Mucosa of gallbladder (tissue), 1 donor: ENCODE results near the gene SIRPA. TPM values are rescaled to one million over a fixed set of nuclear protein-coding genes. Genes with fewer than 3 reads are reported as not detected.
A peak's percentile ranks its signal among the peaks of the same experiment; 100 is the strongest.
"Not testable (repeated sequence)": the region's sequence is repeated elsewhere in the genome, so short reads cannot be mapped to it uniquely, and the experiment has no call there.

ENCODE experiments used
- DNase-seq: peaks from one replicate; pipeline ENCODE4 v3.0.0-alpha.2; 2020; ENCODE audit warnings: low spot score
- total RNA-seq: library from RNA; stranded (reverse); gene quantifications from one replicate; pipeline ENCODE4 v1.2.1, GENCODE V29; 2021
- donor health status: DM: no; HTN: no; CAD: no.

SIRPA gene
- total RNA-seq, 1 donor from 2014 or later, result 53.4 TPM

GRCh38 chr20:1906361-1907051 lies 11.3 kb downstream of the SIRPA start:
- no peak for DNase-seq

GRCh38 chr20:1907586-1907985 lies 12.4 kb downstream of the SIRPA start:
- no peak for DNase-seq

GRCh38 chr20:1908191-1908590 lies 13.0 kb downstream of the SIRPA start:
- DNase-seq, result no peak

GRCh38 chr20:1909097-1909496 lies 13.9 kb downstream of the SIRPA start:
- no peak for DNase-seq

- DNase-seq, result no peak
These were observed 16.3 kb downstream of the SIRPA start for GRCh38 chr20:1911536-1911935.

GRCh38 chr20:1912053-1912452 lies 16.8 kb downstream of the SIRPA start:
- no peak for DNase-seq

GRCh38 chr20:1912646-1913045 lies 17.4 kb downstream of the SIRPA start:
- no peak for DNase-seq

GRCh38 chr20:1915233-1915632 lies 20.0 kb downstream of the SIRPA start:
- not testable (repeated sequence) for DNase-seq

GRCh38 chr20:1915725-1916124 lies 20.5 kb downstream of the SIRPA start:
- no peak for DNase-seq

- DNase-seq, result no peak
These were observed 22.6 kb downstream of the SIRPA start for GRCh38 chr20:1917786-1918185.

GRCh38 chr20:1918491-1919165 lies 23.4 kb downstream of the SIRPA start:
- DNase-seq, result no peak

GRCh38 chr20:1920252-1920651 lies 25.0 kb downstream of the SIRPA start:
- peak; percentile 85 for DNase-seq

- DNase-seq, result no peak
These were observed 25.6 kb downstream of the SIRPA start for GRCh38 chr20:1920826-1921225.

GRCh38 chr20:1921985-1922384 lies 26.8 kb downstream of the SIRPA start:
- DNase-seq, result not testable (repeated sequence)

- no peak for DNase-seq
These were observed 27.6 kb downstream of the SIRPA start for GRCh38 chr20:1922786-1923185.

GRCh38 chr20:1924910-1925861 lies 30.0 kb downstream of the SIRPA start:
- no peak for DNase-seq

- DNase-seq, result no peak
These were observed 31.0 kb downstream of the SIRPA start for GRCh38 chr20:1926237-1926636.

GRCh38 chr20:1927217-1927616 lies 32.0 kb downstream of the SIRPA start:
- DNase-seq, result no peak

- DNase-seq, result no peak
These were observed 32.9 kb downstream of the SIRPA start for GRCh38 chr20:1928154-1928553.

- no peak for DNase-seq
These were observed 33.6 kb downstream of the SIRPA start for GRCh38 chr20:1928782-1929181.

- DNase-seq, result no peak
These were observed 34.3 kb downstream of the SIRPA start for GRCh38 chr20:1929460-1929859.

- DNase-seq, result no peak
These were observed 35.0 kb downstream of the SIRPA start for GRCh38 chr20:1930165-1930564.
